ENCODE data around the gene OR10A3.

DNA sequence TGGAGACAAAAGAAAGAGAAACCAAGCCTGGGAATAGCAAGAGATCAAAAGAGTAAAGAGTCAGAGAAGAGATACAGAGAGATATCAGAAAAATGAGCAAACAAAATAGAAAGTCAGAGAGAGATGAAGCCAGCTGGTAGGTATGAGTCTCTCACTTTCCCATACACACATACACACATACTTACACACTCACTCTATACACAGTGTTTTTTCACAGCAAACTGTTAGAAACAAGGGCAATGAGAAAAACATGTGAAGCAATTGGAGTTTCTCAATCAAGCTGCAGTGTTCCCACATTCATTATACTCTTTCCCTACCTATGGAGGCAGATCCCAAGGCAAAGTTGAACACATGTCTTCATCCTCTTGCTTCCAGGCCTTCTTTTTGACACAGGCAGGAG lies 26.3 kb upstream of the OR10A3 start:
- TF ChIP-seq FOXJ3 (CRISPR knock-in tag; IDR thresholded peaks at IDR 0.05; ENCODE audit: borderline replicate concordance): no peak
- TF ChIP-seq, protein P1, sequence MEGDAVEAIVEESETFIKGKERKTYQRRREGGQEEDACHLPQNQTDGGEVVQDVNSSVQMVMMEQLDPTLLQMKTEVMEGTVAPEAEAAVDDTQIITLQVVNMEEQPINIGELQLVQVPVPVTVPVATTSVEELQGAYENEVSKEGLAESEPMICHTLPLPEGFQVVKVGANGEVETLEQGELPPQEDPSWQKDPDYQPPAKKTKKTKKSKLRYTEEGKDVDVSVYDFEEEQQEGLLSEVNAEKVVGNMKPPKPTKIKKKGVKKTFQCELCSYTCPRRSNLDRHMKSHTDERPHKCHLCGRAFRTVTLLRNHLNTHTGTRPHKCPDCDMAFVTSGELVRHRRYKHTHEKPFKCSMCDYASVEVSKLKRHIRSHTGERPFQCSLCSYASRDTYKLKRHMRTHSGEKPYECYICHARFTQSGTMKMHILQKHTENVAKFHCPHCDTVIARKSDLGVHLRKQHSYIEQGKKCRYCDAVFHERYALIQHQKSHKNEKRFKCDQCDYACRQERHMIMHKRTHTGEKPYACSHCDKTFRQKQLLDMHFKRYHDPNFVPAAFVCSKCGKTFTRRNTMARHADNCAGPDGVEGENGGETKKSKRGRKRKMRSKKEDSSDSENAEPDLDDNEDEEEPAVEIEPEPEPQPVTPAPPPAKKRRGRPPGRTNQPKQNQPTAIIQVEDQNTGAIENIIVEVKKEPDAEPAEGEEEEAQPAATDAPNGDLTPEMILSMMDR (IDR thresholded peaks at IDR 0.05): no peak
- TF ChIP-seq, protein P2, sequence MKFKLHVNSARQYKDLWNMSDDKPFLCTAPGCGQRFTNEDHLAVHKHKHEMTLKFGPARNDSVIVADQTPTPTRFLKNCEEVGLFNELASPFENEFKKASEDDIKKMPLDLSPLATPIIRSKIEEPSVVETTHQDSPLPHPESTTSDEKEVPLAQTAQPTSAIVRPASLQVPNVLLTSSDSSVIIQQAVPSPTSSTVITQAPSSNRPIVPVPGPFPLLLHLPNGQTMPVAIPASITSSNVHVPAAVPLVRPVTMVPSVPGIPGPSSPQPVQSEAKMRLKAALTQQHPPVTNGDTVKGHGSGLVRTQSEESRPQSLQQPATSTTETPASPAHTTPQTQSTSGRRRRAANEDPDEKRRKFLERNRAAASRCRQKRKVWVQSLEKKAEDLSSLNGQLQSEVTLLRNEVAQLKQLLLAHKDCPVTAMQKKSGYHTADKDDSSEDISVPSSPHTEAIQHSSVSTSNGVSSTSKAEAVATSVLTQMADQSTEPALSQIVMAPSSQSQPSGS (CRISPR knock-in tag; IDR thresholded peaks at IDR 0.05; ENCODE audit: borderline replicate concordance, low read depth): no peak
- TF ChIP-seq, protein P3, sequence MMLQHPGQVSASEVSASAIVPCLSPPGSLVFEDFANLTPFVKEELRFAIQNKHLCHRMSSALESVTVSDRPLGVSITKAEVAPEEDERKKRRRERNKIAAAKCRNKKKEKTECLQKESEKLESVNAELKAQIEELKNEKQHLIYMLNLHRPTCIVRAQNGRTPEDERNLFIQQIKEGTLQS (CRISPR knock-in tag; conservative IDR thresholded peaks at IDR 0.05): no peak
- TF ChIP-seq ZNF317 (CRISPR knock-in tag; IDR thresholded peaks at IDR 0.05; ENCODE audit: borderline replicate concordance, low read depth): no peak
- TF ChIP-seq, protein P4, sequence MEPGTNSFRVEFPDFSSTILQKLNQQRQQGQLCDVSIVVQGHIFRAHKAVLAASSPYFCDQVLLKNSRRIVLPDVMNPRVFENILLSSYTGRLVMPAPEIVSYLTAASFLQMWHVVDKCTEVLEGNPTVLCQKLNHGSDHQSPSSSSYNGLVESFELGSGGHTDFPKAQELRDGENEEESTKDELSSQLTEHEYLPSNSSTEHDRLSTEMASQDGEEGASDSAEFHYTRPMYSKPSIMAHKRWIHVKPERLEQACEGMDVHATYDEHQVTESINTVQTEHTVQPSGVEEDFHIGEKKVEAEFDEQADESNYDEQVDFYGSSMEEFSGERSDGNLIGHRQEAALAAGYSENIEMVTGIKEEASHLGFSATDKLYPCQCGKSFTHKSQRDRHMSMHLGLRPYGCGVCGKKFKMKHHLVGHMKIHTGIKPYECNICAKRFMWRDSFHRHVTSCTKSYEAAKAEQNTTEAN (CRISPR knock-in tag; IDR thresholded peaks at IDR 0.05): no peak
- TF ChIP-seq, protein P5, sequence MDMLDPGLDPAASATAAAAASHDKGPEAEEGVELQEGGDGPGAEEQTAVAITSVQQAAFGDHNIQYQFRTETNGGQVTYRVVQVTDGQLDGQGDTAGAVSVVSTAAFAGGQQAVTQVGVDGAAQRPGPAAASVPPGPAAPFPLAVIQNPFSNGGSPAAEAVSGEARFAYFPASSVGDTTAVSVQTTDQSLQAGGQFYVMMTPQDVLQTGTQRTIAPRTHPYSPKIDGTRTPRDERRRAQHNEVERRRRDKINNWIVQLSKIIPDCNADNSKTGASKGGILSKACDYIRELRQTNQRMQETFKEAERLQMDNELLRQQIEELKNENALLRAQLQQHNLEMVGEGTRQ (CRISPR knock-in tag; IDR thresholded peaks at IDR 0.05): no peak
- no peak for TF ChIP-seq CREB1 (CRISPR knock-in tag; IDR thresholded peaks at IDR 0.05)
- TF ChIP-seq, protein P6, sequence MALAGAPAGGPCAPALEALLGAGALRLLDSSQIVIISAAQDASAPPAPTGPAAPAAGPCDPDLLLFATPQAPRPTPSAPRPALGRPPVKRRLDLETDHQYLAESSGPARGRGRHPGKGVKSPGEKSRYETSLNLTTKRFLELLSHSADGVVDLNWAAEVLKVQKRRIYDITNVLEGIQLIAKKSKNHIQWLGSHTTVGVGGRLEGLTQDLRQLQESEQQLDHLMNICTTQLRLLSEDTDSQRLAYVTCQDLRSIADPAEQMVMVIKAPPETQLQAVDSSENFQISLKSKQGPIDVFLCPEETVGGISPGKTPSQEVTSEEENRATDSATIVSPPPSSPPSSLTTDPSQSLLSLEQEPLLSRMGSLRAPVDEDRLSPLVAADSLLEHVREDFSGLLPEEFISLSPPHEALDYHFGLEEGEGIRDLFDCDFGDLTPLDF (CRISPR knock-in tag; IDR thresholded peaks at IDR 0.05): no peak
- TF ChIP-seq, protein P7, sequence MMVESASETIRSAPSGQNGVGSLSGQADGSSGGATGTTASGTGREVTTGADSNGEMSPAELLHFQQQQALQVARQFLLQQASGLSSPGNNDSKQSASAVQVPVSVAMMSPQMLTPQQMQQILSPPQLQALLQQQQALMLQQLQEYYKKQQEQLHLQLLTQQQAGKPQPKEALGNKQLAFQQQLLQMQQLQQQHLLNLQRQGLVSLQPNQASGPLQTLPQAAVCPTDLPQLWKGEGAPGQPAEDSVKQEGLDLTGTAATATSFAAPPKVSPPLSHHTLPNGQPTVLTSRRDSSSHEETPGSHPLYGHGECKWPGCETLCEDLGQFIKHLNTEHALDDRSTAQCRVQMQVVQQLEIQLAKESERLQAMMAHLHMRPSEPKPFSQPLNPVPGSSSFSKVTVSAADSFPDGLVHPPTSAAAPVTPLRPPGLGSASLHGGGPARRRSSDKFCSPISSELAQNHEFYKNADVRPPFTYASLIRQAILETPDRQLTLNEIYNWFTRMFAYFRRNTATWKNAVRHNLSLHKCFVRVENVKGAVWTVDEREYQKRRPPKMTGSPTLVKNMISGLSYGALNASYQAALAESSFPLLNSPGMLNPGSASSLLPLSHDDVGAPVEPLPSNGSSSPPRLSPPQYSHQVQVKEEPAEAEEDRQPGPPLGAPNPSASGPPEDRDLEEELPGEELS (CRISPR knock-in tag; IDR thresholded peaks at IDR 0.05): no peak
- TF ChIP-seq NR3C1 (CRISPR knock-in tag; conservative IDR thresholded peaks at IDR 0.05; ENCODE audit: low read depth): no peak
- TF ChIP-seq ZNF232 (CRISPR knock-in tag; IDR thresholded peaks at IDR 0.05): no peak
- no peak for TF ChIP-seq GABPB1 (CRISPR knock-in tag; IDR thresholded peaks at IDR 0.05)

Data from WTC11 (cell line).